C4-2B (cell line): ENCODE data around the gene FAM13A.

Experiments used
- CTCF ChIP-seq: fragments of 450-650 bp; conservative IDR thresholded peaks from 2 replicates; pipeline ENCODE4 v1.5.1; 2017; ENCODE audit warnings: mild to moderate bottlenecking
- ZFX ChIP-seq: fragments of 450-650 bp; IDR thresholded peaks from 2 replicates; pipeline ENCODE4 v1.6.1; 2017

- TF ChIP-seq CTCF: no peak
- no peak; the same call in 1 of the 2 replicates for TF ChIP-seq ZFX
Observed at GRCh38 chr4:89056292-89056952, 563 bp downstream of the FAM13A start.
